ENCODE results near the gene ZFP1. TPM values are rescaled to one million over a fixed set of nuclear protein-coding genes. Genes with fewer than 3 reads are reported as not detected.

The ZFP1 gene
- total and polyA plus RNA-seq, 11 donors = 3.1 to 10.7 (median 5.9) TPM

DNA sequence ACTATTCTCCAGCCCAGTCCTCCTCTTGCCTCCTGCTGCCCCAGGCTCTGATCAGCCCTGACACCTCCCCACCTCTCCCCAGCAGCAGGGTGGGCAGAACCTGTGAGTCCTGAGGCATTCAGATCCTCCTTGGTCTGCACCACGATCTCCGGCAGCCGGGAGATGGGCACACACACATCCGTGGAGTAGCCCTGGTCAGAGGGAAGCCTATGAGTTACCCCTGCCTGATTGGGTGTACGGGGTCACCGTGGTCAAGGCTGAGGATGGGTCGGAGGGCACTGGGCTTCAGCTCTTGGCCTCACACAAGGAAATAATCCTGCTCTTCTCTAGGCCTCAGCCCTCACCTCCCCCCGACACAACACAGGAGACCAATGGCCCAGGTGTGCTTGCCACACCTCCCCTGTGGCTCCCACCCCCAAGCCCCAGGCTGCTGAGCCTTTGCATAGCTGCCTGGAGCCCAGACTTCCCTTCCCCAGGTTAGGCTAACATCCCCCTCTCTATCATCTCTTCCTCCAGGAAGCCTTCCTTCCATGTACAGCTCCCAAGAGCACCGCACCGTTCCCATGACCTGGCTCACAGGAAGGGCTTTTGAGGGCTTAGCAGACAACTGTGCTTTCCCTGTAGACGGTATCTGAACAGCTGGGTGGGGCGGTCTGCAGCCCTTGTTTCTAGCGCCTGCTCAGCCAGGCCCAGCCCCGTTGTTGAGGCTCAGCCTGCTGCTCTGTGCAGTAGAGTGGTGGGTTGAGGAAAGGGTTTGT, 35.4 kb upstream of the ZFP1 start:
- TF ChIP-seq POLR2A (IDR thresholded peaks at IDR 0.05) = no peak
- TF ChIP-seq, protein P1, sequence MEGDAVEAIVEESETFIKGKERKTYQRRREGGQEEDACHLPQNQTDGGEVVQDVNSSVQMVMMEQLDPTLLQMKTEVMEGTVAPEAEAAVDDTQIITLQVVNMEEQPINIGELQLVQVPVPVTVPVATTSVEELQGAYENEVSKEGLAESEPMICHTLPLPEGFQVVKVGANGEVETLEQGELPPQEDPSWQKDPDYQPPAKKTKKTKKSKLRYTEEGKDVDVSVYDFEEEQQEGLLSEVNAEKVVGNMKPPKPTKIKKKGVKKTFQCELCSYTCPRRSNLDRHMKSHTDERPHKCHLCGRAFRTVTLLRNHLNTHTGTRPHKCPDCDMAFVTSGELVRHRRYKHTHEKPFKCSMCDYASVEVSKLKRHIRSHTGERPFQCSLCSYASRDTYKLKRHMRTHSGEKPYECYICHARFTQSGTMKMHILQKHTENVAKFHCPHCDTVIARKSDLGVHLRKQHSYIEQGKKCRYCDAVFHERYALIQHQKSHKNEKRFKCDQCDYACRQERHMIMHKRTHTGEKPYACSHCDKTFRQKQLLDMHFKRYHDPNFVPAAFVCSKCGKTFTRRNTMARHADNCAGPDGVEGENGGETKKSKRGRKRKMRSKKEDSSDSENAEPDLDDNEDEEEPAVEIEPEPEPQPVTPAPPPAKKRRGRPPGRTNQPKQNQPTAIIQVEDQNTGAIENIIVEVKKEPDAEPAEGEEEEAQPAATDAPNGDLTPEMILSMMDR (IDR thresholded peaks at IDR 0.05) = no peak
- ATAC-seq (no peak), DNase-seq (no peak)
- Histone ChIP-seq H3K4me1 (peaks cover 6 to 86% (median 53%) of the 10 kb centered on the region in 12 donors), H3K4me3 (no peak overlapping the region), H3K27ac (peak overlapping the region; percentile 9 to 98 (median 89)), H3K36me3 (peaks cover 0 to 9% (median 0%) of the 10 kb centered on the region in 9 donors), H3K27me3 (peaks cover 0 to 8% (median 0%) of the 10 kb centered on the region in 9 donors), H3K9me3 (no peaks in the 10 kb centered on the region)
- 53 to 64% (median 58%) methylated on average over 13 to 14 of the region's 14 CpGs for WGBS, 4 donors
- intact Hi-C loops (cut with DNase I) = loop anchor here in 7 of 10 donors (5.0 to 10.0 kb wide), 5 partner anchors 208 to 398 kb away; no protein-coding TSS in a partner anchor

GRCh38 chr16:75113541-75114121, 34.7 kb upstream of the ZFP1 start:
- 79 to 91% (median 89%) methylated on average over 6 to 20 of the region's 20 CpGs for WGBS, 4 donors
- ATAC-seq = no peak
- peaks cover 6 to 80% (median 47%) of the 10 kb centered on the region in 12 donors for H3K4me1 ChIP-seq
- H3K9me3 ChIP-seq = no peaks in the 10 kb centered on the region
- peak in 1 of 5 donors; percentile 62 for DNase-seq
- H3K27me3 ChIP-seq = peaks cover 0 to 8% (median 0%) of the 10 kb centered on the region in 9 donors
- intact Hi-C loops (cut with DNase I) = loop anchor here in 7 of 10 donors (5.0 to 10.0 kb wide), 5 partner anchors 209 to 399 kb away; no protein-coding TSS in a partner anchor
- H3K4me3 ChIP-seq = no peak overlapping the region
- peaks cover 0 to 9% (median 0%) of the 10 kb centered on the region in 9 donors for H3K36me3 ChIP-seq
- peak overlapping the region in 5 of 12 donors; percentile 10 to 94 (median 87) for H3K27ac ChIP-seq
- TF ChIP-seq POLR2A (IDR thresholded peaks at IDR 0.05) = no peak
- TF ChIP-seq, protein P1 (IDR thresholded peaks at IDR 0.05) = no peak

GRCh38 chr16:75114179-75114945, 34.0 kb upstream of the ZFP1 start:
- peak overlapping the region in 2 of 12 donors; percentile 10 to 86 for H3K27ac ChIP-seq
- peaks cover 0 to 9% (median 0%) of the 10 kb centered on the region in 9 donors for H3K36me3 ChIP-seq
- H3K27me3 ChIP-seq = peaks cover 0 to 8% (median 0%) of the 10 kb centered on the region in 9 donors
- DNase-seq (peak in 1 of 5 donors; percentile 29), ATAC-seq (no peak)
- H3K4me3 ChIP-seq = no peak overlapping the region
- peaks cover 6 to 73% (median 41%) of the 10 kb centered on the region in 12 donors for H3K4me1 ChIP-seq
- no peak for TF ChIP-seq POLR2A (IDR thresholded peaks at IDR 0.05)
- TF ChIP-seq, protein P1 (IDR thresholded peaks at IDR 0.05) = peak in 1 of 12 donors; percentile 60
- H3K9me3 ChIP-seq = no peaks in the 10 kb centered on the region
- WGBS, 4 donors = 75 to 93% (median 90%) methylated on average over 6 to 44 of the region's 44 CpGs
- intact Hi-C loops (cut with DNase I) = loop anchor here in 7 of 10 donors (5.0 to 10.0 kb wide), 5 partner anchors 210 to 400 kb away; no protein-coding TSS in a partner anchor
